A549 treated with CpdA at 1 μM for 4 hours (cell line): Measurements from ENCODE around the gene NOD2. TPM values are rescaled to one million over a fixed set of nuclear protein-coding genes. Genes with fewer than 3 reads are reported as not detected.

Experiments
- total RNA-seq: library from RNA; stranded (reverse); fragments of 200-300 nt; extraction: Qiagen RNA extraction; gene quantifications from 5 replicates; pipeline ENCODE4 v1.2.3, GENCODE V29; 2022; ENCODE audit warnings: low read depth

Gene NOD2
- total RNA-seq: not detected in 5 replicates

DNA sequence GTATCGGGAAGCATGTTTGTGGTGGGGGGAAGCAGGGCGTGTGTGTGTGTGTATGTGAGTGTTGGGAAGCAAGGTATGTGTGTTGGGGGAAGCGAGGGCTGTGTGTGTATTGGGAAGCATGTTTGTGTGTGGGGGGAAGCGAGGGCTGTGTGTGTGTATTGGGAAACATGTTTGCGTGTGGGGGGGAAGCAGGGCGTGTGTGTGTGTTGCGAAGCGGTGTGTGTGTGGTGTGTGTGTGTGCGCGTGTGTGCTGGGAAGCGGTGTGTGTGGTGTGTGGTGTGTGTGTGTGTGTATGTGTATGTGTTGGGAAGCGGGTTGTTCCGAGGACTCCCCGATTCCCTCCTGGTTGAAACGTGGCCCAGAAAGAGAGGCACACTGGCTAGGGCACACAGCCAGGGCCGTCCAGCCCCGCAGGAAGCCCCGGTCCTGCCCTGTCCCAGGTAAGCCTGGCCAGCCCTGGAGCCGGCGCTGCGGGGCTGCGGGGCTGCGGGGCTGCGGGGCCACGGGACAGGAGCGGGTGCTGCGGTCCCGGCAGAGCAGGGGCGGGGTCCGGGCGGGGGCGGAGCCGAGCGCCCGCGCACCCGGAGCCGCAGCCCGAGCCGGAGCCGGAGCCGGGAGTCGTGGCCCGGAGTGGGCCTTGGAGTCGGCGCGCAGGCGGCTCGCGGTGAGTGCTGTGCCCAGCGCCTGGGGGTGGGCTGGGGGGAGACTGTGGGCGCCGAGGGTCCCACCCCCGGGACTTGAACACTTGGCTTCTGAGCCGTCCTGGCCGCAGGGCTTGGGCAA is at the start of gene NOD2:
NOD2 (plus strand) TSS at position 608 of the 783 bp plus-strand sequence. CDS start 5,890 bp downstream, outside the sequence.

DNA sequence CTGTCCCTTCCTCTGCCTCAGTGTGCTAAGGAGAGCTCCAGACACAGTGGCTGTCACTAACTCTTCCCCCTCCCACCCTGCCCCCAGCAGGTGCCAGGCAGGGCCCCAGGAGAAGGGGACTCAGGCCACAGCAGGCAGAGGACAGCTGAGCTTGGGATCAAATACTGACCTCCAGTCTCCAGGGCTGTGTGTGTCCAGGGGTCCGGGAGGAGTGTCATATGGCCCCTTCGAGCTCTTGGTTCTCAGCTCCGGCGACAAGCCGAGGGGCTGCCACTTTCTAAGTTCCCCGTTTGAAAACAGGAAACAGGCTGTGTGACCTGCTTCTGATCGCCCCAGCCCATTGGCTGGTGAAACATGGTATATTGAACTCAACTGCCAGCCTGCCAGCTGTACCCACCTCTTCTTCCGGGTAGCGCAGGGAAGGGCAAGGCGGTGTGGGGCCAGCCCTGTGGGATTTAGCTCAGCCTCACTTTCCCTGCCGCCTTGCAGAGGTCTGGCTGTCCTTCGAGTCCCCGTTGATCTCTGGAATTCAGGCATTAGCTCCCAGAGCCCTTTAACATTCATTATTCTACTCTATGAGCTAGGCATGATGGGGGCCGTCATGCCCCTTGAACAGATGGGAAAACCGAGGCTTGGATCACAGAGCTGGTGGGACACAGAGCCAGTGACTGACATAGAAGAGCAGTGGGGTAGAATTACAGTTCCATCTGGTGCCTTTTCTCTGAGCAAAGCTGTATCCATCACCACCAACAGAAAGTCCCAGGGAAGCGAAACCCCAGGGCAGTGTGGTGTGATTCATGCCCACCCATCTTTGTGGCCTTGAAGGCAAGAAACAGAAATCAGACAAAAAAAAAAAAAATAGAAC is 12.2 kb upstream of the NOD2 start, which contains the start of gene SNX20:
SNX20 (minus strand) TSS at position 292 of the 865 bp plus-strand sequence. CDS start 3,786 bp downstream, outside the sequence.

DNA sequence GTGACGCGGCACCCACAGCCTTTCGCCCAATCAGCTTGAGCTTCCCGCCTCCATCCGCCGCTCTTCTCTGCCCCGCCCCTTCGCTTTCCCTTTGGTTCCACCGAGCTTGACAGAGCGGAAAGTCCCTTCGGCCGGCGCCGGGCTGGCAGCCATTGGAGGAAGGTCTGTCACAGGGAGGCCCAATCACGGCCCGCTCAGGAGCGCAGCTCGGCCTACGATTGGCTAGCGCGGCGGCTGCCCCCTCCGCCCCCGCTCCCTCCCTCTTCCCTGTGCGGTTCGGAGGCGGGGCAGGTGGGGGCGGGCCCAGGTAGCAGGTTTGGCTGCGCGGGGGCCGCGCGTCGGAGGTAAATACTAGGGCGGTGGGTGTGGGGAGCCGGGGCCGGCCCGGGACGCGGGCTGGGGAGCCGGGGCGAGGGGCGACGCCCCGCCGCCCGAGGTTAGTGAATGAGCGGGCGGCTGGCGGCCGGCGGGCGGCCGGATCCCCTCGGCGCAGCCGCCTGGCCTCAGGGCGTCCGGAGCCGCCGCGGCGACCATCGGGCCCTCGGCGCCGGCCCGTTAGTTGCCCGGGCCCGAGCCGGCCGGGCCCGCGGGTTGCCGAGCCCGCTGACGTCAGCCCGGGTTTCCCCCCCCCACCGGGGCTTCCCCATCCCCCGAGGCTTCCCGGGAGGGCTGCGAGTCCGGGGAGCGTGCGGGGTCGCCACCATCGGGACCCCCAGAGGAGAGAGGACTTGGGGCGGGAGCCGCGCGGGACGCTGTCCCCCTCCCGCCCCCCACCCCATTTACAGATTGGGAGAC is 48.6 kb downstream of the NOD2 start, which contains the start of gene CYLD:
CYLD (plus strand) TSS at position 306 of the 795 bp plus-strand sequence. CDS start 7,613 bp downstream, outside the sequence.

Other genes starting within 250 kb of the NOD2 start
- 0.12 to 0.51 TPM (median 0.31 TPM) in 5 replicates for gene NKD1, start 145.2 kb upstream of the NOD2 start, total RNA-seq
- gene SNX20, start 12.3 kb upstream of the NOD2 start, total RNA-seq: not detected in 5 replicates
- gene CYLD, start 48.5 kb downstream of the NOD2 start, total RNA-seq: 13.4 to 20.1 TPM (median 14.2 TPM) in 5 replicates